GM19023 (cell line): ENCODE results near the gene PLA2G4A.
A peak's percentile ranks its signal among the peaks of the same experiment; 100 is the strongest.

ENCODE experiments used
- ATAC-seq: cut with Tn5 transposase; IDR thresholded peaks from one replicate; pipeline ENCODE4 v1.9.1; 2021; ENCODE audit warnings: mild to moderate bottlenecking, moderate library complexity; ENCODE audit not compliant: unreplicated experiment

The PLA2G4A gene

GRCh38 chr1:186871784-186872183 is 43.0 kb downstream of the PLA2G4A start:
- no peak for ATAC-seq

- ATAC-seq, result no peak
These were observed 43.5 kb downstream of the PLA2G4A start for GRCh38 chr1:186872291-186872690.

- no peak for ATAC-seq
These were observed 44.9 kb downstream of the PLA2G4A start for GRCh38 chr1:186873687-186874086.

- no peak for ATAC-seq
These were observed 47.4 kb downstream of the PLA2G4A start for GRCh38 chr1:186875896-186876835.

- no peak for ATAC-seq
These were observed 49.6 kb downstream of the PLA2G4A start for GRCh38 chr1:186878356-186878755.

- ATAC-seq, result no peak
These were observed 52.2 kb downstream of the PLA2G4A start for GRCh38 chr1:186880982-186881381.

- no peak for ATAC-seq
These were observed 53.8 kb downstream of the PLA2G4A start for GRCh38 chr1:186882372-186883134.

- no peak for ATAC-seq
These were observed 55.5 kb downstream of the PLA2G4A start for GRCh38 chr1:186884251-186884650.

GRCh38 chr1:186887203-186887602 is 58.5 kb downstream of the PLA2G4A start:
- ATAC-seq, result no peak

GRCh38 chr1:186888367-186888766 is 59.6 kb downstream of the PLA2G4A start:
- no peak for ATAC-seq

GRCh38 chr1:186892936-186893335 is 64.2 kb downstream of the PLA2G4A start:
- no peak for ATAC-seq

- ATAC-seq, result no peak
These were observed 65.7 kb downstream of the PLA2G4A start for GRCh38 chr1:186894415-186894814.

- no peak for ATAC-seq
These were observed 67.5 kb downstream of the PLA2G4A start for GRCh38 chr1:186896211-186896610.

- no peak for ATAC-seq
These were observed 68.3 kb downstream of the PLA2G4A start for GRCh38 chr1:186897008-186897407.

- ATAC-seq, result peak; percentile 80
These were observed 70.8 kb downstream of the PLA2G4A start for GRCh38 chr1:186899577-186899976.

- ATAC-seq, result no peak
These were observed 71.2 kb downstream of the PLA2G4A start for GRCh38 chr1:186899977-186900376.

- ATAC-seq, result no peak
These were observed 71.9 kb downstream of the PLA2G4A start for GRCh38 chr1:186900539-186901237.

GRCh38 chr1:186901631-186902030 is 72.9 kb downstream of the PLA2G4A start:
- no peak for ATAC-seq

- no peak for ATAC-seq
These were observed 74.8 kb downstream of the PLA2G4A start for GRCh38 chr1:186903374-186904136.

- ATAC-seq, result no peak
These were observed 75.6 kb downstream of the PLA2G4A start for GRCh38 chr1:186904361-186904760.

GRCh38 chr1:186905561-186905960 is 76.8 kb downstream of the PLA2G4A start:
- no peak for ATAC-seq
